GM23248 (cell line): Measurements from ENCODE around the gene SLC25A22.

Source experiments
- EZH2 ChIP-seq: fragments of 200-600 bp; sonication (generic); IDR thresholded peaks from 2 replicates; pipeline ENCODE4 v1.6.1; 2018; ENCODE audit warnings: antibody characterized with exemption, mild to moderate bottlenecking; ENCODE audit not compliant: insufficient read depth, poor library complexity, severe bottlenecking
- EZH2phosphoT487 ChIP-seq: fragments of 200-600 bp; sonication (generic); IDR thresholded peaks from 2 replicates; pipeline ENCODE4 v1.6.1; 2018; ENCODE audit warnings: antibody characterized with exemption, moderate library complexity, mild to moderate bottlenecking, low read depth; ENCODE audit not compliant: insufficient read depth

DNA sequence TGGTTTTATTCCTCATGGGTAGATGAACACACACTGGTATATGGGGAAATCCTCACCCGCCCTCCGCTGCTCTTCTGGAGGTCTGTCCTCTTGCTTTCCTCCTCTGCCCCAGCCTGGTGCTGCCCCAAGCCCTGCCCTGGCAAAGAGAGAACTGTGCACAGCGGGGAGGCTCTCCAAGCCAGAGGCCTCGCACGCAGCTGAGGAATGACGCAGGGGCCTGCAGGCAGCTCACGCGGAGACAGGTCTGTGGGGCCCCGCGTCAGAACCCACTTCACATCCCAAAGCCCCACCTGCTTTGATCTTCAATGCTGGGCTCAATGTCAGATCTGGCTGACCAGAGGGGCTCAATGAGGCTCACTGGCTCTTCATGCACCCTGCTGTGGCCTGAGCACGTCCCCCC, 30.8 kb downstream of the SLC25A22 start:
- TF ChIP-seq EZH2 (no peak), EZH2phosphoT487 (no peak)
